Neural cell (in vitro differentiated cells): ENCODE results near the gene ATP6V0E2. TPM values are rescaled to one million over a fixed set of nuclear protein-coding genes. Genes with fewer than 3 reads are reported as not detected.

Experiments used
- H2AFZ ChIP-seq: fragments of 200-600, 300-800 bp; sonication (generic), shearing (Covaris generic); 2 replicates; pipeline ENCODE4 v1.6.0; 2014; ENCODE audit warnings: low read depth, mild to moderate bottlenecking, antibody characterized with exemption, low read length, moderate library complexity
- H3F3A ChIP-seq: fragments of 200-600 bp; shearing (Covaris generic); 2 replicates; pipeline ENCODE4 v1.6.1; 2016; ENCODE audit warnings: mild to moderate bottlenecking, moderate library complexity, mixed read lengths, antibody characterized with exemption, low read length; ENCODE audit not compliant: insufficient read depth, poor library complexity, severe bottlenecking
- H3K27ac ChIP-seq: fragments of 200-600, 300-800 bp; sonication (generic), shearing (Covaris generic); 2 replicates; pipeline ENCODE4 v1.5.1; 2014; ENCODE audit warnings: mild to moderate bottlenecking, low read length, moderate library complexity
- H3K27me3 ChIP-seq: fragments of 300-800, 200-600 bp; sonication (generic), shearing (Covaris generic); 2 replicates; pipeline ENCODE4 v1.6.0; 2014; ENCODE audit warnings: mild to moderate bottlenecking, low read depth, low read length, moderate library complexity; ENCODE audit not compliant: insufficient read depth
- H3K36me3 ChIP-seq: fragments of 300-800, 200-600 bp; sonication (generic), shearing (Covaris generic); 2 replicates; pipeline ENCODE4 v1.5.1; 2014; ENCODE audit warnings: mild to moderate bottlenecking, antibody characterized with exemption, low read length, moderate library complexity; ENCODE audit not compliant: insufficient read depth
- H3K4me2 ChIP-seq: fragments of 300-800, 200-600 bp; sonication (generic), shearing (Covaris generic); 2 replicates; pipeline ENCODE4 v1.6.0; 2014; ENCODE audit warnings: mild to moderate bottlenecking, low read length
- H3K4me3 ChIP-seq: fragments of 300-800, 200-600 bp; sonication (generic), shearing (Covaris generic); 2 replicates; pipeline ENCODE4 v1.5.1; 2014; ENCODE audit warnings: mild to moderate bottlenecking, low read length, moderate library complexity
- H3K79me2 ChIP-seq: fragments of 200-600 bp; shearing (Covaris generic); replicated peaks from 2 replicates; pipeline ENCODE4 v1.6.0; 2014; ENCODE audit warnings: mild to moderate bottlenecking, low read length, moderate library complexity; ENCODE audit not compliant: insufficient read depth
- H3K9ac ChIP-seq: fragments of 300-800, 200-600 bp; sonication (generic), shearing (Covaris generic); 2 replicates; pipeline ENCODE4 v1.6.1; 2016; ENCODE audit warnings: mild to moderate bottlenecking, low read length, mixed read lengths
- H3K9me2 ChIP-seq: fragments of 200-600 bp; shearing (Covaris generic); 2 replicates; pipeline ENCODE4 v1.6.1; 2016; ENCODE audit warnings: mild to moderate bottlenecking, low read length, mixed read lengths; ENCODE audit not compliant: insufficient read depth
- H3K9me3 ChIP-seq: fragments of 200-600, 300-800 bp; sonication (generic), shearing (Covaris generic); 2 replicates; pipeline ENCODE4 v1.6.1; 2016; ENCODE audit warnings: mild to moderate bottlenecking, mixed run types, low read length, moderate library complexity, mixed read lengths
- H4K20me1 ChIP-seq: fragments of 200-600 bp; shearing (Covaris generic); 2 replicates; pipeline ENCODE4 v1.6.1; 2016; ENCODE audit warnings: mild to moderate bottlenecking, mixed run types; ENCODE audit not compliant: insufficient read depth
- EP300 ChIP-seq: fragments of 450-650 bp; conservative IDR thresholded peaks from 2 replicates; pipeline ENCODE4 v1.6.1; 2014; ENCODE audit warnings: antibody characterized with exemption, mild to moderate bottlenecking, moderate library complexity; ENCODE audit not compliant: poor library complexity, severe bottlenecking
- EZH2 ChIP-seq: fragments of 200-600, 300-800 bp; shearing (Covaris generic), sonication (generic); IDR thresholded peaks from 2 replicates; pipeline ENCODE4 v1.6.1; 2014; ENCODE audit warnings: antibody characterized with exemption, low read length, borderline replicate concordance, mild to moderate bottlenecking; ENCODE audit not compliant: insufficient read depth, poor library complexity, severe bottlenecking
- MXI1 ChIP-seq: fragments of 450-650 bp; conservative IDR thresholded peaks from 2 replicates; pipeline ENCODE4 v1.6.1; 2014; ENCODE audit warnings: antibody characterized with exemption, mild to moderate bottlenecking; ENCODE audit not compliant: poor library complexity, severe bottlenecking
- POLR2AphosphoS5 ChIP-seq: IDR thresholded peaks from 2 replicates; pipeline ENCODE4 v1.6.1; 2012
- RAD21 ChIP-seq: fragments of 450-650 bp; conservative IDR thresholded peaks from 2 replicates; pipeline ENCODE4 v1.6.1; 2014; ENCODE audit warnings: antibody characterized with exemption, mild to moderate bottlenecking, moderate library complexity
- REST ChIP-seq: IDR thresholded peaks from 2 replicates; pipeline ENCODE4 v1.6.1; 2012; ENCODE audit warnings: borderline replicate concordance
- SMC3 ChIP-seq: fragments of 450-650 bp; conservative IDR thresholded peaks from 2 replicates; pipeline ENCODE4 v1.6.1; 2014; ENCODE audit warnings: antibody characterized with exemption, mild to moderate bottlenecking, moderate library complexity; ENCODE audit not compliant: poor library complexity
- TAF1 ChIP-seq: IDR thresholded peaks from 2 replicates; pipeline ENCODE4 v1.6.1; 2012; ENCODE audit warnings: low read depth
- polyA plus RNA-seq: library from polyadenylated mRNA; depleted of rRNA; stranded (reverse); fragments of >200 nt; gene quantifications from 2 replicates; pipeline ENCODE4 v1.2.3, GENCODE V29; 2014
- TF ChIP-seq, protein P1 (sequence below): fragments of 450-650 bp; IDR thresholded peaks from 2 replicates; pipeline ENCODE4 v1.5.1; 2014; ENCODE audit warnings: antibody characterized with exemption, mild to moderate bottlenecking, moderate library complexity; ENCODE audit not compliant: poor library complexity, severe bottlenecking

Gene ATP6V0E2
- polyA plus RNA-seq, 1 donor from 2014 or later, result 550 TPM

DNA sequence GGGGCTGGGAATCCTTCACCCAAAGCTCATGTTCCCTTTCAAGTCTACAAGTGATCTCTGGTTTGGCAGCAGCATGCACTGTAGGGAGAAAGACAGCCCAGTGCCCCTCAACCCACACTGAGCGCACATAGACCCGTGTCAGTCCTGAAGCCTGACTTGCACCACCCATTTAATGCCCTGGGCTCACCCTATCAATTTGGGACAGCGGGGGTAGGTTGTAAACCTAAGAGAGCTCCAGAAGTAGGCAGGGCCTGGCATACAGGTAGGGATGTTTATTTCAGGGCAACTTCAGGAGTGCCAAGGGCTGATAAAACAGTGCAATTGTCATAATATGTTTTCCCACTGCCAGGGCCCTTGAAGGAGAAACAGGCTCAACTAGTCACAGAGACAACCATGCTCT lies 3.5 kb upstream of the ATP6V0E2 start:
- H3K27me3 ChIP-seq, result no peaks in the 10 kb centered on the region
- H3K9ac ChIP-seq, result no peak overlapping the region
- TF ChIP-seq RAD21 (no peak), TAF1 (no peak)
- TF ChIP-seq, protein P1, sequence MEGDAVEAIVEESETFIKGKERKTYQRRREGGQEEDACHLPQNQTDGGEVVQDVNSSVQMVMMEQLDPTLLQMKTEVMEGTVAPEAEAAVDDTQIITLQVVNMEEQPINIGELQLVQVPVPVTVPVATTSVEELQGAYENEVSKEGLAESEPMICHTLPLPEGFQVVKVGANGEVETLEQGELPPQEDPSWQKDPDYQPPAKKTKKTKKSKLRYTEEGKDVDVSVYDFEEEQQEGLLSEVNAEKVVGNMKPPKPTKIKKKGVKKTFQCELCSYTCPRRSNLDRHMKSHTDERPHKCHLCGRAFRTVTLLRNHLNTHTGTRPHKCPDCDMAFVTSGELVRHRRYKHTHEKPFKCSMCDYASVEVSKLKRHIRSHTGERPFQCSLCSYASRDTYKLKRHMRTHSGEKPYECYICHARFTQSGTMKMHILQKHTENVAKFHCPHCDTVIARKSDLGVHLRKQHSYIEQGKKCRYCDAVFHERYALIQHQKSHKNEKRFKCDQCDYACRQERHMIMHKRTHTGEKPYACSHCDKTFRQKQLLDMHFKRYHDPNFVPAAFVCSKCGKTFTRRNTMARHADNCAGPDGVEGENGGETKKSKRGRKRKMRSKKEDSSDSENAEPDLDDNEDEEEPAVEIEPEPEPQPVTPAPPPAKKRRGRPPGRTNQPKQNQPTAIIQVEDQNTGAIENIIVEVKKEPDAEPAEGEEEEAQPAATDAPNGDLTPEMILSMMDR, result no peak
- H3K9me2 ChIP-seq, result no peaks in the 10 kb centered on the region
- H3K36me3 ChIP-seq, result no peaks in the 10 kb centered on the region
- H3K27ac ChIP-seq, result no peak overlapping the region
- H3K9me3 ChIP-seq, result no peaks in the 10 kb centered on the region
- H3K4me2 ChIP-seq, result no peak overlapping the region
- H3K79me2 ChIP-seq, result peaks cover 13% of the 10 kb centered on the region
- no peaks in the 10 kb centered on the region for H3F3A ChIP-seq
- no peak overlapping the region for H3K4me3 ChIP-seq
- H4K20me1 ChIP-seq, result no peaks in the 10 kb centered on the region
- no peak overlapping the region for H2AFZ ChIP-seq

- H3K36me3 ChIP-seq, result no peaks in the 10 kb centered on the region
- H3K79me2 ChIP-seq, result peaks cover 20% of the 10 kb centered on the region
- no peak overlapping the region for H2AFZ ChIP-seq
- H3K9me2 ChIP-seq, result no peaks in the 10 kb centered on the region
- H3K9ac ChIP-seq, result no peak overlapping the region
- no peaks in the 10 kb centered on the region for H3K9me3 ChIP-seq
- H3K27ac ChIP-seq, result no peak overlapping the region
- no peak overlapping the region for H3K4me2 ChIP-seq
- no peaks in the 10 kb centered on the region for H3F3A ChIP-seq
- H3K4me3 ChIP-seq, result no peak overlapping the region
- no peaks in the 10 kb centered on the region for H4K20me1 ChIP-seq
- TF ChIP-seq SMC3 (no peak), RAD21 (no peak), REST (no peak), POLR2AphosphoS5 (no peak), EZH2 (no peak), MXI1 (no peak), TAF1 (no peak), EP300 (no peak)
- TF ChIP-seq, protein P1, result no peak
- H3K27me3 ChIP-seq, result no peaks in the 10 kb centered on the region
Observed at GRCh38 chr7:149870701-149871483, 2.9 kb upstream of the ATP6V0E2 start.
